ENCODE measurements around the gene CCN6. TPM values are rescaled to one million over a fixed set of nuclear protein-coding genes. Genes with fewer than 3 reads are reported as not detected.

The CCN6 gene
- total RNA-seq, 6 experiments from 2014 or later: not detected

DNA sequence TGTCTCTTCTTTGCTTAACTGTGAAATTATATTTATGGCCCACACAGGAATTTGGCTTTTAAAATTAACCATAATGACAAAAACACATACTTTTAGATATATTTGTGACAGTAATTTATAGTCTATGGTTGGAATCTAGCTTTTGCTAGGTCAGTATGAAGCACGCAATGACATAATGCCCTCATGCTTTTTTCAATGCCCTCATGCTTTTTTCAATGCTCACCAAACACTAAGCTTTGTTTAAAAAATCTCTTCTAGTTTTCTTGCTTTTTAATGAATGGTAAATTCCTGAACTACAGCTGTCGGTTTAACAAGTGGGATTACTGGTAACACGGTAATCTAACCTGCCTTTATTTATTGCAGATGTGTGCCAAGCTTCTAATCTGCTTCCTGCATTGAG lies 12.7 kb downstream of the CCN6 start:
- Mint-ChIP-seq H3K4me3 (no peak overlapping the region), H3K36me3 (ENCODE audit: low read depth) (peaks cover 2% of the 10 kb centered on the region; the same call in 1 of the 2 replicates), H3K4me1 (ENCODE audit: low read depth) (peaks cover 16% of the 10 kb centered on the region), H3K27ac (no peak overlapping the region), H3K27me3 (ENCODE audit: insufficient read depth) (no peaks in the 10 kb centered on the region), H3K9me3 (no peaks in the 10 kb centered on the region)
- TF ChIP-seq, protein P1, sequence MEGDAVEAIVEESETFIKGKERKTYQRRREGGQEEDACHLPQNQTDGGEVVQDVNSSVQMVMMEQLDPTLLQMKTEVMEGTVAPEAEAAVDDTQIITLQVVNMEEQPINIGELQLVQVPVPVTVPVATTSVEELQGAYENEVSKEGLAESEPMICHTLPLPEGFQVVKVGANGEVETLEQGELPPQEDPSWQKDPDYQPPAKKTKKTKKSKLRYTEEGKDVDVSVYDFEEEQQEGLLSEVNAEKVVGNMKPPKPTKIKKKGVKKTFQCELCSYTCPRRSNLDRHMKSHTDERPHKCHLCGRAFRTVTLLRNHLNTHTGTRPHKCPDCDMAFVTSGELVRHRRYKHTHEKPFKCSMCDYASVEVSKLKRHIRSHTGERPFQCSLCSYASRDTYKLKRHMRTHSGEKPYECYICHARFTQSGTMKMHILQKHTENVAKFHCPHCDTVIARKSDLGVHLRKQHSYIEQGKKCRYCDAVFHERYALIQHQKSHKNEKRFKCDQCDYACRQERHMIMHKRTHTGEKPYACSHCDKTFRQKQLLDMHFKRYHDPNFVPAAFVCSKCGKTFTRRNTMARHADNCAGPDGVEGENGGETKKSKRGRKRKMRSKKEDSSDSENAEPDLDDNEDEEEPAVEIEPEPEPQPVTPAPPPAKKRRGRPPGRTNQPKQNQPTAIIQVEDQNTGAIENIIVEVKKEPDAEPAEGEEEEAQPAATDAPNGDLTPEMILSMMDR (IDR thresholded peaks at IDR 0.05): no peak
- no peak for DNase-seq

DNA sequence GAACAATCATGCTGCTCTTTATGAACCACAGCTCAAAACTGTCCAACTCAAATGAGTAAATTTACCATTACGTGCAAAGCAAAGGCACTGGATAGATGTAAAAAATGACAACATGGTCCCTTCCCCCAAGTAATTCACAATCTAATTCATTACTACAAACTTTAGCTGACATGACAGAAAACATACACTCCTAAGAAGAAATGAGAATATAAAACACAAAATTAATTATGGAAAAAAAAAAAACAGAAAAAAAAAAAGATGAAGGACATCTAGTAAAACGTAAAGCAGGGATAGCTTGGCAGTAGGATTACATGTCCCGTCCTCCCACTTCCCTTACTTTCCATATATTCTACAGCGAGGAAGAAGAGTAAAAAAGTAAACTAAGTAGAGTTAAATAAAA lies 27.7 kb downstream of the CCN6 start:
- Mint-ChIP-seq H3K36me3 (ENCODE audit: low read depth) (no peaks in the 10 kb centered on the region), H3K4me3 (no peak overlapping the region), H3K27me3 (ENCODE audit: insufficient read depth) (no peaks in the 10 kb centered on the region; the same call in 1 of the 2 replicates), H3K4me1 (ENCODE audit: low read depth) (peaks cover 10% of the 10 kb centered on the region), H3K9me3 (no peaks in the 10 kb centered on the region), H3K27ac (no peak overlapping the region)
- no peak for DNase-seq
- TF ChIP-seq, protein P1 (IDR thresholded peaks at IDR 0.05): no peak

DNA sequence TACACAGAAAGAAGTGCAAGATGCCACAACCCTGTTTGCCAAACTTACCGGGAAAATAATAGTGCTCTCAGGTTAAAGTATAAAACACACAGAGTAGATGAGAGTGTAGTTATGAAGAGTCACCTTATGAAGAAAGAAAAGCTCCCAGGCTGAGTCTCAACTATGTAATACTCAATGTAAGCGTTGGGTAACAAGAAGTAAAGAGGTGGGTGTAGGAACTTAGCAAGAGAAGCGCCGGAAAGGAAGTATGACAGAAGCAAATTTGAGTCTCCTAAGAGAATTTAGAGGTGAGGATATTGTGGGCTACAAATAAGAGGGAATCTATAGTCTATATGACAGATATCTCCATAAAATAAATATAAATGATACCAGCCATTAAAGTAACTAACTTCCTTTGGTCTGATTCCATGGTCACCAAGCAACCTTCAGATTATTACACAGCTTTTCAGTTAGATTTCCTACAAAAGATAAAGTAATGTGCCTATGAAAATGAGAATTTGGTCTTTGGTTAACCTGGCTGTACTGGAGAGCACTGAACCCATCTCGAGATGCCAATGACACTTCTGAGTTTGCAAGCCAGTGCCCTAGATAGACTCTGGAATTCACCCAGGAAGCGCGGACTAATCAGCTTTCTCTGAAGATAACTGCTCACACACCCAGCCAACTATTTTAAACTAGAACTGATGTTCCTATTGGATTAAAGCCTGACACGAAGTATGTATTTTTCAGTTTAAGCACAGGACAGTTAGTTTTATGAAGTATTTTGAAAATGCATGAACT lies 31.6 kb downstream of the CCN6 start:
- TF ChIP-seq, protein P1 (IDR thresholded peaks at IDR 0.05): no peak
- H3K36me3 Mint-ChIP-seq (ENCODE audit: low read depth): no peaks in the 10 kb centered on the region
- H3K4me1 Mint-ChIP-seq (ENCODE audit: low read depth): peaks cover 10% of the 10 kb centered on the region
- DNase-seq: no peak
- H3K4me3 Mint-ChIP-seq: peak overlapping the region; percentile 46
- H3K27me3 Mint-ChIP-seq (ENCODE audit: insufficient read depth): no peaks in the 10 kb centered on the region; the same call in 1 of the 2 replicates
- H3K27ac Mint-ChIP-seq: no peak overlapping the region
- no peaks in the 10 kb centered on the region for H3K9me3 Mint-ChIP-seq

DNA sequence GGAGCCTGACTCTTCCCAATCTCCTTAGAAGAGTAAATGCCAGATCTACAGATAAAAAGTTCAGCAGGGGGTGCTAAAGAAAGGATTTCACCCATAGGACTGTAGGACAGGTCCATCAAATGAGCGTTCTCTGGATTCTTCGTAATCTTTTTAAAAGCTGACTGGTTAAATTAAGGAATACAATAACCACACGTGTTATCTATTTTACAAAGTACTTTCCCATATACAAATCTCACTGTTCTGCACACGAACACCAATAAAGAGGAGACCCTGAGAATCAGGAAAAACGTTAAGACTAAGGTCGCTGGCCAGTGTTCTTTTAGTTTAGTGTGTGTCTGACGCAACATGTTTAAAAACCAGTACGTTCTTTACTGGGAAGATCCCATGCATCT lies 32.8 kb downstream of the CCN6 start:
- DNase-seq: peak; percentile 60
- Mint-ChIP-seq H3K36me3 (ENCODE audit: low read depth) (no peaks in the 10 kb centered on the region), H3K4me1 (ENCODE audit: low read depth) (peaks cover 10% of the 10 kb centered on the region), H3K9me3 (no peaks in the 10 kb centered on the region), H3K27me3 (ENCODE audit: insufficient read depth) (peaks cover under 1% of the 10 kb centered on the region), H3K4me3 (no peak overlapping the region), H3K27ac (no peak overlapping the region)
- TF ChIP-seq, protein P1 (IDR thresholded peaks at IDR 0.05): peak; percentile 55

DNA sequence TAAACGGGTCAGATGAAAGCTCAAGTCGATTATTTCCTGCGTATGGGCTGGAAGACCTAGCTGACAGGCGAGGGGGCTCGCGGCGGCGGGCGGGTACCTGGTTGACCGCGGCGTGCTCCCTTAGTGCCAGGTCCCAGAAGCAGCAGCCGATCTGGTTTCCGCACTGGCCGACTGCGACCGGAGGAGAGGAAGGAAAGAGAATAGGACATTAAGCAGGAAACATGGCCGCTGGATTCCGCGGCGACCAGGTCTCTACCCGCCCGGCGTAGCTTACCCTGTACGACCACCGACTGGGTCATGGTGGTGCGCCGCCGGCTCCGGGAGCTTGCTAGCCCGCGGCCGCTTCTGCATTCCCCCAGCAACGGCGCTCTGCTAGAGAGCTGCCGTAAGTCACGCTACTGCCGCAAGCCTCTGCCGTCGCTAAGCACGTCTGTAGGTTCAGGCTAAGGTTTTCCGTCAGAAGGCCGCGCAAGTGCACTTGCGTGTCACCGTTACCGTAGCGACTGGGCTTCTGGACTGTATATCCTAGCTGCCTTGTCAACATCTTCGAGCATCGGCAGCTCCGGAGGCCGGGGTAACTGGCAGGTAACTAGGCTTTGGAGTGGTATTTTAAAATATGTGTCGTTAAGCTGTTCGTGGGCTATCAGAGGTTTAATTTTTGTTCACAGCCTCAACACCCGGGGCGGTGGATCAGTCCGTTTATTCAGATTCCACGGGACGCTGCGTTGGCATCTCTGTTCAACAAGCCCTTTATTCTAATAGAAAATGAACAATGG lies 33.4 kb downstream of the CCN6 start, which contains the start of the genes FAM229B and TUBE1:
TSS of gene FAM229B (plus strand) at position 456 of the 776 bp plus-strand sequence. CDS start 11,693 bp downstream, outside the sequence.
TSS of gene TUBE1 (minus strand) at position 347 of the 776 bp plus-strand sequence. CDS start at position 299, 48 bp downstream.
- 0 out of 2 replicates have a peak within 1 kb of the TSS, but pooled peaks have one; percentile 6 for H3K4me3 Mint-ChIP-seq
- peaks cover 10% of the 10 kb centered on the region for H3K4me1 Mint-ChIP-seq (ENCODE audit: low read depth)
- peak; percentile 97 for DNase-seq
- peaks cover 2% of the 10 kb centered on the region for H3K27me3 Mint-ChIP-seq (ENCODE audit: insufficient read depth)
- no peaks in the 10 kb centered on the region for H3K36me3 Mint-ChIP-seq (ENCODE audit: low read depth)
- TF ChIP-seq, protein P1 (IDR thresholded peaks at IDR 0.05): no peak; the same call in 1 of the 2 replicates
- H3K27ac Mint-ChIP-seq: no peak within 1 kb of the TSS
- H3K9me3 Mint-ChIP-seq: no peaks in the 10 kb centered on the region

Data from HFFc6 (cell line).